HEK293 (cell line): ENCODE measurements around the gene GNAT1.

Source experiments
- CTCF ChIA-PET: fragments of 350-600 bp; formaldehyde crosslinking; extraction: SDS; loops from one replicate; lab custom pipeline; 2021; ENCODE audit warnings: antibody characterized with exemption; lab: Yijun Ruan, JAX
- POLR2A ChIA-PET: fragments of 300-600 bp; formaldehyde crosslinking; extraction: SDS; loops from one replicate; lab custom pipeline; 2020; ENCODE audit warnings: antibody characterized with exemption, inconsistent platforms; lab: Yijun Ruan, JAX
- H3K27ac ChIP-seq: fragments of 200-500 bp; sonication (Bioruptor generic); 2 replicates; pipeline ENCODE4 v1.5.1; 2014; ENCODE audit warnings: low read depth, low read length, control low read depth, inconsistent platforms; ENCODE audit errors: extremely low read depth
- H3K36me3 ChIP-seq, 2 experiments: fragments of 200-500 bp in 1 of 2; sonication (Bioruptor generic) in 1 of 2; 1 replicate in 1 of 2; 2 replicates in 1 of 2; pipeline ENCODE4 v1.5.1; 2014 to 2017; ENCODE audit warnings: inconsistent platforms in 2 of 2, low read length in 2 of 2; ENCODE audit not compliant: control insufficient read depth in 2 of 2, insufficient read depth in 1 of 2
- H3K4me1 ChIP-seq: fragments of 200-500 bp; sonication (Bioruptor generic); 2 replicates; pipeline ENCODE4 v1.5.1; 2014; ENCODE audit warnings: mild to moderate bottlenecking, low read length, inconsistent platforms; ENCODE audit not compliant: control insufficient read depth, insufficient read depth
- H3K4me3 ChIP-seq: 2 replicates; pipeline ENCODE4 v1.5.1; 2011; ENCODE audit warnings: low read depth, mild to moderate bottlenecking, control low read depth, low read length, moderate library complexity
- H3K9me3 ChIP-seq: fragments of 200-500 bp; sonication (Bioruptor generic); 2 replicates; pipeline ENCODE4 v1.5.1; 2014; ENCODE audit warnings: low read depth, low read length, inconsistent platforms; ENCODE audit not compliant: control insufficient read depth, insufficient read depth
- KLF1 ChIP-seq: fragments of 450-650 bp; formaldehyde crosslinking; IDR thresholded peaks from 2 replicates; pipeline ENCODE4 v1.5.1; 2016; ENCODE audit warnings: missing biosample characterization, missing genetic modification characterization
- KLF10 ChIP-seq: fragments of 450-650 bp; IDR thresholded peaks from 2 replicates; pipeline ENCODE4 v1.5.1; 2018; ENCODE audit warnings: missing biosample characterization, mild to moderate bottlenecking, missing genetic modification characterization
- KLF7 ChIP-seq: fragments of 450-650 bp; formaldehyde crosslinking; IDR thresholded peaks from 2 replicates; pipeline ENCODE4 v1.5.1; 2016; ENCODE audit warnings: missing biosample characterization, missing genetic modification characterization, borderline replicate concordance
- KLF9 ChIP-seq: fragments of 450-650 bp; formaldehyde crosslinking; IDR thresholded peaks from 2 replicates; pipeline ENCODE4 v1.5.1; 2016; ENCODE audit warnings: missing biosample characterization, missing genetic modification characterization, low read depth
- MZF1 ChIP-seq: fragments of 450-650 bp; formaldehyde crosslinking; IDR thresholded peaks from 2 replicates; pipeline ENCODE4 v1.5.1; 2017; ENCODE audit warnings: missing biosample characterization, missing genetic modification characterization, borderline replicate concordance
- RBAK ChIP-seq: fragments of 450-650 bp; formaldehyde crosslinking; IDR thresholded peaks from 2 replicates; pipeline ENCODE4 v1.5.1; 2016; ENCODE audit warnings: missing biosample characterization, missing genetic modification characterization
- REPIN1 ChIP-seq: fragments of 450-650 bp; formaldehyde crosslinking; IDR thresholded peaks from 2 replicates; pipeline ENCODE4 v1.5.1; 2017; ENCODE audit warnings: missing biosample characterization, missing genetic modification characterization, low read depth
- SCRT1 ChIP-seq: fragments of 450-650 bp; formaldehyde crosslinking; IDR thresholded peaks from 2 replicates; pipeline ENCODE4 v1.5.1; 2016; ENCODE audit warnings: missing biosample characterization, missing genetic modification characterization, borderline replicate concordance
- SCRT2 ChIP-seq: fragments of 450-650 bp; formaldehyde crosslinking; IDR thresholded peaks from 2 replicates; pipeline ENCODE4 v1.5.1; 2016; ENCODE audit warnings: missing biosample characterization, missing genetic modification characterization
- SP3 ChIP-seq: fragments of 450-650 bp; formaldehyde crosslinking; IDR thresholded peaks from 2 replicates; pipeline ENCODE4 v1.5.1; 2016; ENCODE audit warnings: missing biosample characterization, missing genetic modification characterization
- ZEB2 ChIP-seq: fragments of 450-650 bp; formaldehyde crosslinking; IDR thresholded peaks from 2 replicates; pipeline ENCODE4 v1.5.1; 2016; ENCODE audit warnings: missing biosample characterization, missing genetic modification characterization
- ZFHX2 ChIP-seq: fragments of 450-650 bp; formaldehyde crosslinking; conservative IDR thresholded peaks from 2 replicates; pipeline ENCODE4 v1.5.1; 2016; ENCODE audit warnings: missing biosample characterization, missing genetic modification characterization
- ZFP69B ChIP-seq: fragments of 450-650 bp; formaldehyde crosslinking; IDR thresholded peaks from 2 replicates; pipeline ENCODE4 v1.5.1; 2016; ENCODE audit warnings: missing biosample characterization, missing genetic modification characterization
- ZNF112 ChIP-seq: fragments of 450-650 bp; formaldehyde crosslinking; IDR thresholded peaks from 2 replicates; pipeline ENCODE4 v1.5.0; 2017; ENCODE audit warnings: missing biosample characterization, missing genetic modification characterization
- ZNF121 ChIP-seq: fragments of 450-650 bp; formaldehyde crosslinking; IDR thresholded peaks from 2 replicates; pipeline ENCODE4 v1.5.1; 2016; ENCODE audit warnings: missing biosample characterization, missing genetic modification characterization
- ZNF132 ChIP-seq: fragments of 450-650 bp; formaldehyde crosslinking; IDR thresholded peaks from 2 replicates; pipeline ENCODE4 v1.5.1; 2017; ENCODE audit warnings: missing biosample characterization, missing genetic modification characterization, borderline replicate concordance
- ZNF202 ChIP-seq: fragments of 450-650 bp; formaldehyde crosslinking; IDR thresholded peaks from 2 replicates; pipeline ENCODE4 v1.5.1; 2016; ENCODE audit warnings: missing biosample characterization, missing genetic modification characterization, borderline replicate concordance
- ZNF521 ChIP-seq: fragments of 450-650 bp; formaldehyde crosslinking; IDR thresholded peaks from 2 replicates; pipeline ENCODE4 v1.5.1; 2017; ENCODE audit warnings: missing biosample characterization, mild to moderate bottlenecking, missing genetic modification characterization
- ZNF555 ChIP-seq: fragments of 450-650 bp; formaldehyde crosslinking; conservative IDR thresholded peaks from 2 replicates; pipeline ENCODE4 v1.5.1; 2017; ENCODE audit warnings: missing biosample characterization, mild to moderate bottlenecking, missing genetic modification characterization, inconsistent platforms
- ZNF585B ChIP-seq: fragments of 450-650 bp; formaldehyde crosslinking; IDR thresholded peaks from 2 replicates; pipeline ENCODE4 v1.5.1; 2016; ENCODE audit warnings: missing biosample characterization, missing genetic modification characterization
- ZNF660 ChIP-seq: fragments of 450-650 bp; IDR thresholded peaks from 2 replicates; pipeline ENCODE4 v1.5.1; 2018; ENCODE audit warnings: missing biosample characterization, mild to moderate bottlenecking, missing genetic modification characterization
- TF ChIP-seq, protein P1 (sequence below): fragments of 450-650 bp; formaldehyde crosslinking; conservative IDR thresholded peaks from 2 replicates; pipeline ENCODE4 v1.5.1; 2016; ENCODE audit warnings: low read depth, missing biosample characterization, missing genetic modification characterization
- TF ChIP-seq, protein P2 (sequence below): fragments of 450-650 bp; formaldehyde crosslinking; IDR thresholded peaks from 2 replicates; pipeline ENCODE4 v1.5.1; 2016; ENCODE audit warnings: missing biosample characterization, missing genetic modification characterization
- TF ChIP-seq, protein P3 (sequence below): fragments of 450-650 bp; formaldehyde crosslinking; IDR thresholded peaks from 2 replicates; pipeline ENCODE4 v1.5.1; 2016; ENCODE audit warnings: missing biosample characterization, missing genetic modification characterization
- TF ChIP-seq, protein P4 (sequence below): fragments of 450-650 bp; formaldehyde crosslinking; IDR thresholded peaks from 2 replicates; pipeline ENCODE4 v1.5.1; 2016; ENCODE audit warnings: missing biosample characterization, missing genetic modification characterization

The GNAT1 gene

DNA sequence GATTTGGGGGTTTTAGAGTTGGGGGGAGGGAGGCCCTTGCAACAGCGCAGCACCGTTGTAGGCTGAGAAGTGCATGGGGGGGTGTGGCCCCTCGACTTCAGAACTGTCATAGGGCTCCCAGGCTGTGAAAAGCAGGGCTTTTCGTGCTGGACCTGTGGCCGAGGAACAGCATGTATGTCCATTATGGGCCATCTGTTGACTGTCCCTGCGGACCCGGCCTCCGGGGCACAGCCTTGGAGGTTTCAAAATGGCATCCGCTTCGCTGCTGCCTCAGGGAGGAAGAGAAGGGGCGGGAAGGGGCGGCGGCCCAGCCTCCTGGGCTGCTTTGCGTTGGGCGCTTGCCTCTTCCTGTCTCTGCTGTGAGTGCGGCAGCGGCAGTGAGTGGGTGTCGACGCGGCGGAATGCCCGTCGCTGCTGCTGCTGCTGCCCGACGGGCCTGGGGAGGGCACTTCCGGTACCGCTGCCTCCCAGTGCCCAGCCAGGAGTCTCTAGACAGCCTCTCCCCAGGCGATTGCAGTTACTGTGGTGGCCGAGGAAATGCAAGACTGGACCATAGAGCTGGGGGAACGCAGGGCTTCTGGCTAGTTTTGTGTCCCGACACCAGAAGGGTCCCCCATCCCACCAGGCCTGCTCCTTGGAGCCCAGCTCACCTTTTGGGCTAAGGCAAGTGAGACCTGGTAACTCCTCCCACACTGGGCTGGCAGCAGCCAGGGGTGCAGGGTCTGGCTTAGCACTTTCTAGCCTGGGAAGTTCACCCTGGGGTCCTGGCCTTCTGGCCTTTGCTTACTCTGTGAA is 46.5 kb downstream of the GNAT1 start (continued):
- TF ChIP-seq, protein P1, sequence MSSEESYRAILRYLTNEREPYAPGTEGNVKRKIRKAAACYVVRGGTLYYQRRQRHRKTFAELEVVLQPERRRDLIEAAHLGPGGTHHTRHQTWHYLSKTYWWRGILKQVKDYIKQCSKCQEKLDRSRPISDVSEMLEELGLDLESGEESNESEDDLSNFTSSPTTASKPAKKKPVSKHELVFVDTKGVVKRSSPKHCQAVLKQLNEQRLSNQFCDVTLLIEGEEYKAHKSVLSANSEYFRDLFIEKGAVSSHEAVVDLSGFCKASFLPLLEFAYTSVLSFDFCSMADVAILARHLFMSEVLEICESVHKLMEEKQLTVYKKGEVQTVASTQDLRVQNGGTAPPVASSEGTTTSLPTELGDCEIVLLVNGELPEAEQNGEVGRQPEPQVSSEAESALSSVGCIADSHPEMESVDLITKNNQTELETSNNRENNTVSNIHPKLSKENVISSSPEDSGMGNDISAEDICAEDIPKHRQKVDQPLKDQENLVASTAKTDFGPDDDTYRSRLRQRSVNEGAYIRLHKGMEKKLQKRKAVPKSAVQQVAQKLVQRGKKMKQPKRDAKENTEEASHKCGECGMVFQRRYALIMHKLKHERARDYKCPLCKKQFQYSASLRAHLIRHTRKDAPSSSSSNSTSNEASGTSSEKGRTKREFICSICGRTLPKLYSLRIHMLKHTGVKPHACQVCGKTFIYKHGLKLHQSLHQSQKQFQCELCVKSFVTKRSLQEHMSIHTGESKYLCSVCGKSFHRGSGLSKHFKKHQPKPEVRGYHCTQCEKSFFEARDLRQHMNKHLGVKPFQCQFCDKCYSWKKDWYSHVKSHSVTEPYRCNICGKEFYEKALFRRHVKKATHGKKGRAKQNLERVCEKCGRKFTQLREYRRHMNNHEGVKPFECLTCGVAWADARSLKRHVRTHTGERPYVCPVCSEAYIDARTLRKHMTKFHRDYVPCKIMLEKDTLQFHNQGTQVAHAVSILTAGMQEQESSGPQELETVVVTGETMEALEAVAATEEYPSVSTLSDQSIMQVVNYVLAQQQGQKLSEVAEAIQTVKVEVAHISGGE (tag by site-specific recombination): peak; percentile 76
- TF ChIP-seq ZNF202 (tag by site-specific recombination): no peak
- peak; percentile 58 for TF ChIP-seq SCRT1

DNA sequence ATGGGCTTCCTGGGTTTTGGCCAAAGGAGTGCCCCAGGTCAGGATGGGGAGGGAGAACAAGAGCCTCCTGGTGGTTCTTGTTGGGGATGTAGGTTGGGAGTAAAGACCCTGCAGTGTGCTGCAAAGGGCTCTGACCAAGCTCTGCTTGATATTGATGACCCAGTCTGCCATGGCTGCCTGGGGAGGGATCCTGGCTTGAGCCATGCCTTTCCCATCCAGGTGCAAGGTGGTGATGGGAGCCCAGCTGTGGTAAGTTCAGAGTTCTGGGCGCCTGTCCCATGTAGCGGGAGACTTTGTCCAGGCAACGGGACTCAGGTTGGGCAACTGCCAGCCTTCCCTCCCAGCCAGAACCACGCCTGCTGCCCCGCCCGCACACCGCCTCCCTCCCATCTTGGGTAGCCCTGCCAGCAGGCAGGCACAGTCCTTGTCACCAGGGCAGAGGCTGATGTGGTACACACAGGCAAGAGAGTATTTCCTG is 47.2 kb downstream of the GNAT1 start:
- ChIA-PET CTCF (interaction anchor here (1.1 to 3.9 kb wide), 4 partner anchors 9 to 33 kb away, joined by 3 to 28 read pairs (median 4); no protein-coding TSS in a partner anchor), POLR2A (no interaction called here)
- H3K4me3 ChIP-seq: peak overlapping the region; percentile 67

DNA sequence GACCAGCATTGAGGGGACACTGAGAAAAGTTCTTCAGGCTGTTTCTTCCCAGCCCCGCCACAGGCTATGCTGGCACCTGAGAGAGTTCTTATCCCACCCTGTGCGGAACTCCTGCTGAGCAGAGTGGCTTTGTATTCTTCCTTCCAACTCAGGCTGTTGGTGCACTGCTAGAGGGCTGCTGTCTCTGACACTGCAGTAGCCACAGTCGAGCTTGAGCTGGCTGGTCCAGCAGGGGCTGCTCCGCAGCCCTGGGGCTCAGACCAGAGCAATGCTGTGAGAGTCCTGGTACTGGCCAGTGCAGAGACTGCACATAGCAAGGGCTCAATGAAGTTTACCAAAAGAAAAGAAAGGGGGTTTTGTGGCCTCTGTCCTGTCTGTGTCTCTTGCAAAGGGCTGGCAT is 48.2 kb downstream of the GNAT1 start:
- ChIA-PET CTCF (interaction anchor here (1.1 to 2.1 kb wide), 3 partner anchors 9 to 12 kb away, joined by 3 to 11 read pairs (median 6); no protein-coding TSS in a partner anchor), POLR2A (no interaction called here)
- Histone ChIP-seq H3K36me3 (peaks cover 0 to 10% of the 10 kb centered on the region in 2 experiments; a peak in 1 of 3 replicates), H3K9me3 (no peaks in the 10 kb centered on the region), H3K4me3 (no peak overlapping the region), H3K27ac (no peak overlapping the region), H3K4me1 (peaks cover 14% of the 10 kb centered on the region)
- TF ChIP-seq ZNF555 (tag by site-specific recombination) (no peak), SCRT2 (tag by site-specific recombination) (no peak), ZNF660 (no peak), ZNF121 (tag by site-specific recombination) (no peak), RBAK (no peak), KLF10 (tag by site-specific recombination) (no peak), ZEB2 (tag by site-specific recombination) (no peak), ZNF585B (no peak), ZNF202 (tag by site-specific recombination) (no peak), ZFP69B (no peak), REPIN1 (tag by site-specific recombination) (no peak), ZNF521 (tag by site-specific recombination) (no peak)
- TF ChIP-seq, protein P2, sequence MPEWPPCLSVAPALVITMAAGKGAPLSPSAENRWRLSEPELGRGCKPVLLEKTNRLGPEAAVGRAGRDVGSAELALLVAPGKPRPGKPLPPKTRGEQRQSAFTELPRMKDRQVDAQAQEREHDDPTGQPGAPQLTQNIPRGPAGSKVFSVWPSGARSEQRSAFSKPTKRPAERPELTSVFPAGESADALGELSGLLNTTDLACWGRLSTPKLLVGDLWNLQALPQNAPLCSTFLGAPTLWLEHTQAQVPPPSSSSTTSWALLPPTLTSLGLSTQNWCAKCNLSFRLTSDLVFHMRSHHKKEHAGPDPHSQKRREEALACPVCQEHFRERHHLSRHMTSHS (tag by site-specific recombination): no peak
- TF ChIP-seq, protein P3, sequence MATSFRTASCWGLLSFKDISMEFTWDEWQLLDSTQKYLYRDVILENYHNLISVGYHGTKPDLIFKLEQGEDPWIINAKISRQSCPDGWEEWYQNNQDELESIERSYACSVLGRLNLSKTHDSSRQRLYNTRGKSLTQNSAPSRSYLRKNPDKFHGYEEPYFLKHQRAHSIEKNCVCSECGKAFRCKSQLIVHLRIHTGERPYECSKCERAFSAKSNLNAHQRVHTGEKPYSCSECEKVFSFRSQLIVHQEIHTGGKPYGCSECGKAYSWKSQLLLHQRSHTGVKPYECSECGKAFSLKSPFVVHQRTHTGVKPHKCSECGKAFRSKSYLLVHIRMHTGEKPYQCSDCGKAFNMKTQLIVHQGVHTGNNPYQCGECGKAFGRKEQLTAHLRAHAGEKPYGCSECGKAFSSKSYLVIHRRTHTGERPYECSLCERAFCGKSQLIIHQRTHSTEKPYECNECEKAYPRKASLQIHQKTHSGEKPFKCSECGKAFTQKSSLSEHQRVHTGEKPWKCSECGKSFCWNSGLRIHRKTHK (tag by site-specific recombination): no peak

More for the DNA sequence above, 47.2 kb downstream of the GNAT1 start:
- H3K27ac ChIP-seq: peak overlapping the region; percentile 77; the same call in 1 of the 2 replicates
- TF ChIP-seq MZF1 (tag by site-specific recombination): no peak
- peak; percentile 38 for TF ChIP-seq ZFHX2 (tag by site-specific recombination)
- no peak for TF ChIP-seq ZNF112 (tag by site-specific recombination)
- peak; percentile 31; the same call in 1 of the 2 replicates for TF ChIP-seq SP3 (tag by site-specific recombination)
- peak; percentile 57; the same call in 1 of the 2 replicates for TF ChIP-seq KLF9
- TF ChIP-seq KLF10 (tag by site-specific recombination): 0 out of 2 replicates have a peak, but pooled peaks have one; percentile 28
- no peak for TF ChIP-seq ZNF132 (tag by site-specific recombination)
- TF ChIP-seq KLF7 (tag by site-specific recombination): peak; percentile 68; the same call in 1 of the 2 replicates
- TF ChIP-seq, protein P4, sequence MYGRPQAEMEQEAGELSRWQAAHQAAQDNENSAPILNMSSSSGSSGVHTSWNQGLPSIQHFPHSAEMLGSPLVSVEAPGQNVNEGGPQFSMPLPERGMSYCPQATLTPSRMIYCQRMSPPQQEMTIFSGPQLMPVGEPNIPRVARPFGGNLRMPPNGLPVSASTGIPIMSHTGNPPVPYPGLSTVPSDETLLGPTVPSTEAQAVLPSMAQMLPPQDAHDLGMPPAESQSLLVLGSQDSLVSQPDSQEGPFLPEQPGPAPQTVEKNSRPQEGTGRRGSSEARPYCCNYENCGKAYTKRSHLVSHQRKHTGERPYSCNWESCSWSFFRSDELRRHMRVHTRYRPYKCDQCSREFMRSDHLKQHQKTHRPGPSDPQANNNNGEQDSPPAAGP (tag by site-specific recombination): peak; percentile 35; the same call in 1 of the 2 replicates
- TF ChIP-seq ZNF660: peak; percentile 96
- peak; percentile 81 for TF ChIP-seq KLF1 (tag by site-specific recombination)
- peaks cover 0 to 10% of the 10 kb centered on the region in 2 experiments; a peak in 1 of 3 replicates for H3K36me3 ChIP-seq
- H3K9me3 ChIP-seq: no peaks in the 10 kb centered on the region
- H3K4me1 ChIP-seq: peaks cover 14% of the 10 kb centered on the region
